Measurements from ENCODE around the gene BEND7. TPM values are rescaled to one million over a fixed set of nuclear protein-coding genes. Genes with fewer than 3 reads are reported as not detected.

Gene BEND7
- total and polyA plus RNA-seq, 4 donors: 4.9 to 27.6 (median 10.4) TPM

- Histone ChIP-seq H3K9ac (ENCODE audit: insufficient read depth in 1 of 2, low read length in 2 of 2) (no peak overlapping the region), H3K27ac (ENCODE audit: low read depth in 1 of 2, low read length in 1 of 2) (no peak overlapping the region), H3K4me1 (ENCODE audit: control insufficient read depth in 5 of 5, insufficient read depth in 5 of 5, low read length in 5 of 5) (no peaks in the 10 kb centered on the region), H3K36me3 (ENCODE audit: control insufficient read depth in 4 of 4, insufficient read depth in 4 of 4, low read length in 4 of 4) (peaks cover 0 to 5% (median 0%) of the 10 kb centered on the region in 4 donors), H3K27me3 (ENCODE audit: control insufficient read depth in 3 of 3, insufficient read depth in 3 of 3, low read length in 2 of 3) (no peaks in the 10 kb centered on the region), H3K4me3 (no peak overlapping the region), H3K9me3 (ENCODE audit: control insufficient read depth in 4 of 4, insufficient read depth in 3 of 4, low read length in 3 of 4) (peaks cover 0 to 2% (median 0%) of the 10 kb centered on the region in 4 donors)
- DNase-seq (no peak), ATAC-seq (ENCODE audit: insufficient read depth, low FRiP score) (no peak)
- TF ChIP-seq CTCF (IDR thresholded peaks at IDR 0.05; ENCODE audit: control extremely low read depth, extremely low read depth): no peak
- 84 to 91% methylated on average over 3 of the region's 3 CpGs for WGBS, 2 donors
These were observed 58.5 kb downstream of the BEND7 start for GRCh38 chr10:13470270-13470669.

- Histone ChIP-seq H3K4me3 (no peak overlapping the region), H3K9ac (ENCODE audit: insufficient read depth in 1 of 2, low read length in 2 of 2) (no peak overlapping the region), H3K4me1 (ENCODE audit: control insufficient read depth in 5 of 5, insufficient read depth in 5 of 5, low read length in 5 of 5) (no peaks in the 10 kb centered on the region), H3K27me3 (ENCODE audit: control insufficient read depth in 3 of 3, insufficient read depth in 3 of 3, low read length in 2 of 3) (no peaks in the 10 kb centered on the region), H3K27ac (ENCODE audit: low read depth in 1 of 2, low read length in 1 of 2) (no peak overlapping the region), H3K36me3 (ENCODE audit: control insufficient read depth in 4 of 4, insufficient read depth in 4 of 4, low read length in 4 of 4) (peaks cover 0 to 3% (median 0%) of the 10 kb centered on the region in 4 donors), H3K9me3 (ENCODE audit: control insufficient read depth in 4 of 4, insufficient read depth in 3 of 4, low read length in 3 of 4) (no peaks in the 10 kb centered on the region)
- DNase-seq (no peak), ATAC-seq (ENCODE audit: insufficient read depth, low FRiP score) (no peak)
- no peak for TF ChIP-seq CTCF (IDR thresholded peaks at IDR 0.05; ENCODE audit: control extremely low read depth, extremely low read depth)
These were observed 66.3 kb downstream of the BEND7 start for GRCh38 chr10:13462551-13462950.

- ATAC-seq (ENCODE audit: insufficient read depth, low FRiP score) (no peak), DNase-seq (no peak)
- H3K9me3 ChIP-seq (ENCODE audit: control insufficient read depth in 4 of 4, insufficient read depth in 3 of 4, low read length in 3 of 4): no peaks in the 10 kb centered on the region
- no peak overlapping the region for H3K4me3 ChIP-seq
- no peak for TF ChIP-seq CTCF (IDR thresholded peaks at IDR 0.05; ENCODE audit: control extremely low read depth, extremely low read depth)
- H3K4me1 ChIP-seq (ENCODE audit: control insufficient read depth in 5 of 5, insufficient read depth in 5 of 5, low read length in 5 of 5): no peaks in the 10 kb centered on the region
- no peak overlapping the region for H3K27ac ChIP-seq (ENCODE audit: low read depth in 1 of 2, low read length in 1 of 2)
- 97% methylated on average over 4 of the region's 4 CpGs for WGBS, 2 donors
- no peak overlapping the region for H3K9ac ChIP-seq (ENCODE audit: insufficient read depth in 1 of 2, low read length in 2 of 2)
- H3K27me3 ChIP-seq (ENCODE audit: control insufficient read depth in 3 of 3, insufficient read depth in 3 of 3, low read length in 2 of 3): no peaks in the 10 kb centered on the region
- peaks cover 0 to 2% (median 0%) of the 10 kb centered on the region in 4 donors for H3K36me3 ChIP-seq (ENCODE audit: control insufficient read depth in 4 of 4, insufficient read depth in 4 of 4, low read length in 4 of 4)
These were observed 70.2 kb downstream of the BEND7 start for GRCh38 chr10:13458687-13459012.

GRCh38 chr10:13457958-13458686 lies 70.7 kb downstream of the BEND7 start:
- H3K27me3 ChIP-seq (ENCODE audit: control insufficient read depth in 3 of 3, insufficient read depth in 3 of 3, low read length in 2 of 3): no peaks in the 10 kb centered on the region
- no peaks in the 10 kb centered on the region for H3K9me3 ChIP-seq (ENCODE audit: control insufficient read depth in 4 of 4, insufficient read depth in 3 of 4, low read length in 3 of 4)
- ATAC-seq (ENCODE audit: insufficient read depth, low FRiP score): no peak
- 91 to 95% methylated on average over 13 of the region's 13 CpGs for WGBS, 2 donors
- H3K27ac ChIP-seq (ENCODE audit: low read depth in 1 of 2, low read length in 1 of 2): no peak overlapping the region
- no peak overlapping the region for H3K4me3 ChIP-seq
- H3K36me3 ChIP-seq (ENCODE audit: control insufficient read depth in 4 of 4, insufficient read depth in 4 of 4, low read length in 4 of 4): peaks cover 0 to 2% (median 0%) of the 10 kb centered on the region in 4 donors
- no peak for TF ChIP-seq CTCF (IDR thresholded peaks at IDR 0.05; ENCODE audit: control extremely low read depth, extremely low read depth)
- no peak overlapping the region for H3K9ac ChIP-seq (ENCODE audit: insufficient read depth in 1 of 2, low read length in 2 of 2)
- no peaks in the 10 kb centered on the region for H3K4me1 ChIP-seq (ENCODE audit: control insufficient read depth in 5 of 5, insufficient read depth in 5 of 5, low read length in 5 of 5)
- DNase-seq: no peak

Measured in lung (tissue), 12 donors.